NCI-H69 (cell line): ENCODE measurements around the gene TMEM200A.

Experiments
- DNase-seq: peaks from one replicate; lab custom pipeline; 2025; lab: John Stamatoyannopoulos, UW

The TMEM200A gene

GRCh38 chr6:130489514-130489913 lies 123.7 kb downstream of the TMEM200A start:
- DNase-seq = no peak
